ENCODE measurements around the gene SLC44A3.
A peak's percentile ranks its signal among the peaks of the same experiment; 100 is the strongest.

The SLC44A3 gene

DNA sequence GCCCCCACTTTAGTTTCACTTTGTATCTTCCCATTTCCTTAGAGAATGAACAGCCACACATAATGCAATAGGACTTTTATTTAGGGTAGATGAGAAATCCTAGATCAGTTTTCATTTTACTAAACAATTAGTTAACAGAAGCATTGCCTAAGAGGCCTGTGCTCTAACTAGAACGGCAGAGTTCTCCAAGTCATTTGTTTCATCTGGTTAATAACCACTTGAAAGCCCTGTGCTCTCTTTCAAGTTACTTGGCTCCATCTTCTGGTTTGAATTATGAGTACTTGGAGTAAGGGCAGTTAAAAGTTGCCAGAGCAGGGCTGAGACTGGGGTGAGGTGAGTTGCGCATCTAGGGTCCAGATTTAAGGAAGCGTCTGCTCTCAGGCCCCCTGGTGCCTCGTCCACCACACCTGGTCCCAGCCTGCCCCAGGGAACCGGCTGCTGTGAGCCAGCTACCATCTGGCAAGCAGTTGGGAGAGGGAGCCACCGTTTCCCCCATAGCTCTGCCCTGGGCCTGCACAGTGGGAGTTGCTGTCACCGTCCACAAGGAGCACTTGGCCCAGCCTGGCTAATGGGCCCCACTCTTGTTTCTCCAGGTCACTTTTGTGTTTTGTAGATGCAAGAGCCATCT lies 18.1 kb upstream of the SLC44A3 start:
- no peak for DNase-seq

- no peak for DNase-seq
Measured at GRCh38 chr1:94803106-94803505, 17.1 kb upstream of the SLC44A3 start.

DNA sequence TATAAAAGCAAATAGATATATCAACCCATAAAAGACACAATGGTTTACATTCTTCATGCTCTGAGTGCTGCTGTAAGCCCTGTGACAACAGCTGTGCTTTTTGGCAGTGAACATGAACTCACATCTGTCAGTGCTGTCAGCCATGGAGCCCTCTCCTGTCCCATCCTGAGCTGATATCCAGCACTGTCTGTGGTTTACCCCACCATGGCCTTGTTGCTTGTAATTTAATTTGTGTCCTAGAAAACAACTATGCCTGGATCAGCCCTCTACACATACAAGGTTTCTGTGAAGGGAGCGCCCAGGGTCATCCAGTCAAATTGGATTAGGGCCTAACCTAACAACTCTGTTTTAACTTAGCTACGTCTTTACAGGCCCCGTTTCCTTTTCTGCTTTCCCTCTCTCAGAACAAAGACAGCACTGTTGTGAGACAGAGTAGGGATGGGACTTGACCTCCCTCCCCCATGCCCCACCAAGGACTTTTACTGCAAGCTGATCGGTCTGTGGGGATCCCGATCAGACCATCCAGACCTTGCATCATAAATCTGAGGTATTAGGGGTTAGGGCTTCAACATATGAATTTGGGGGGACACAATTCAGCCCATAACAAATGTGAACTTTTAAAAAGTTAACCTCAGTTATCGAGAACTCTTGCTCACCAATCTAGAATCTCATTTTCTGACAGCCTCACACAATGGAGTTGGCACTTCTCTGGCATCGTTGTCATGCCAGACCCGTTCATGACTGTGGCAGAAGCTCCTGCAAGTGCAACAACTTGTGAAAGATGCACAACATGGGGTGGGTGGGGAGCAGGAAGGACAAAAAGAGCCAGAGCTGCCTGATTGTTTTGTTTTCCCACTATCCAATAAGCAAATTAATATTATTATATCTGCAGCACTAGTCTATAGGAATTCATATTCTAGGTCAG lies 16.4 kb upstream of the SLC44A3 start:
- DNase-seq = no peak

DNA sequence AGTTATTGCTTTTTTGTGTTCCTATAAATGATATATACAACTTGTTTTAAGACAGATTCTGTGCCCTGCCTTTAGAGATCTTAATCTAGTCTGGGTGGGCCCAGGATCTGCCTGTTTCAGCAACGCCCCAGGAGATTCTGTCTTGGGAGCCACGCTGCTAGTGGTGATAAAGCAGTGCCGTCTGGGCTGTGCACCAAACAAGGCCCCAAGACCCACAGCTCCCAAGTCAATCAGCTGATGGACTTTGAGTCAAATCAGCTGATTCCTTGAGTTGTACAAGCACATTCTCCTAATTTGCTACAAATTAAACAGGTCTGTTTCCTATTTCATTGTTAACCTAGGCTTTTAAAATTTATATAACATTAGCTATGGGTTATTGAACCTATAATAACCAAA lies 15.7 kb upstream of the SLC44A3 start:
- DNase-seq = no peak

GRCh38 chr1:94805912-94806311 lies 14.2 kb upstream of the SLC44A3 start:
- peak; percentile 20 for DNase-seq

- no peak for DNase-seq
Measured at GRCh38 chr1:94806441-94806871, 13.7 kb upstream of the SLC44A3 start.

DNA sequence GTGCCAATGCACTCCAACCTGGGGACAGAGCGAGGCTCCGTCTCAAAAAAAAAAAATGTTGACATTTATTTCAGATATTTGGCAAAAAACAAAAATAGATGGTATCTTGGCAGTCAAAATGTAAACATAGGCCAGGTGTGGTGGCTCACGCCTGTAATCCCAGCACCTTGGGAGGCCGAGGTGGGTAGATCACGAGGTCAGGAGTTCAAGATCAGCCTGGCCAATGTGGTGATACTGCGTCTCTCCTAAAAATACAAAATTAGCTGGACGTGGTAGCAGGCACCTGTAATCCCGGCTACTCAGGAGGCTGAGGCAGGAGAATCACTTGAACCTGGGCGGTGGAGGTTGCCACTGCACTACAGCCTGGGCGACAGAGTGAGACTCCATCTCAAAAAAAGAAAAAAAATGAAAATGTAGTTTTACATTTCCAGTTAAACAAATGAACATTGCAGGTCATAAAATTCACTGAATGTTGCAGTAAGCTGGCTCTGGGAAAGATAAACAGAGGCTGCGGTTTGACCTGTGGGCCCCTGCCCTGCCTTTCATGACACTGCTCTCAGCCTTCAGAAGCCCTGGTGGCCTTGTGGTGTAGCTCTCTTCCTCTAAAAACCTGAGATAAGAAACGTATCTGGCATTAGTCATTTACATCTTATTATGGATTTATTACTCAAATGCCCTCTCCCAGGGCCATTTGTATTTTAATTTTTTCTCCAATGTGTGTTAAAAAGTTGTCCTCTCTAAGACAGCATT lies 12.2 kb upstream of the SLC44A3 start:
- no peak for DNase-seq

- no peak for DNase-seq
Measured at GRCh38 chr1:94808669-94809068, 11.5 kb upstream of the SLC44A3 start.

GRCh38 chr1:94812985-94813384 lies 7.2 kb upstream of the SLC44A3 start:
- DNase-seq = no peak

DNA sequence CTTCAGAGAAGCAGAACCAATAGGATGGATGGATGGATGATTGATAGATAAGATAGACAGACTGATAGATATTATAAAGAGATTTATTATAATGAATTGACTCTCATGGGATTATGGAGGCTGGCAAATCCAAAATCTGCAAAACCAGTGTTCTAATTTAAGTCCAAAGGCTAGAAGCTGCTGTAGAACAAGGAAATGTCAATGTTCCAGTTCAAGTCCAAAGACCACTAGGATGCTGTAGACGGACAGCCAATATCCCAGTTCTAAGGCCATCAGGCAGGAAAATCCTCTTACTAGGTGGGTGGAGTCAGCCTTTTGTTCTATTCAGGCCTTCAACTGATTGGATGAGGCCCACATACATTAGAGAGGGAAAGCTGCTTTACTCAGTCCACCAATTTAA lies 4.1 kb upstream of the SLC44A3 start:
- no peak for DNase-seq

GRCh38 chr1:94817712-94818111 lies 2.4 kb upstream of the SLC44A3 start:
- DNase-seq = no peak

DNA sequence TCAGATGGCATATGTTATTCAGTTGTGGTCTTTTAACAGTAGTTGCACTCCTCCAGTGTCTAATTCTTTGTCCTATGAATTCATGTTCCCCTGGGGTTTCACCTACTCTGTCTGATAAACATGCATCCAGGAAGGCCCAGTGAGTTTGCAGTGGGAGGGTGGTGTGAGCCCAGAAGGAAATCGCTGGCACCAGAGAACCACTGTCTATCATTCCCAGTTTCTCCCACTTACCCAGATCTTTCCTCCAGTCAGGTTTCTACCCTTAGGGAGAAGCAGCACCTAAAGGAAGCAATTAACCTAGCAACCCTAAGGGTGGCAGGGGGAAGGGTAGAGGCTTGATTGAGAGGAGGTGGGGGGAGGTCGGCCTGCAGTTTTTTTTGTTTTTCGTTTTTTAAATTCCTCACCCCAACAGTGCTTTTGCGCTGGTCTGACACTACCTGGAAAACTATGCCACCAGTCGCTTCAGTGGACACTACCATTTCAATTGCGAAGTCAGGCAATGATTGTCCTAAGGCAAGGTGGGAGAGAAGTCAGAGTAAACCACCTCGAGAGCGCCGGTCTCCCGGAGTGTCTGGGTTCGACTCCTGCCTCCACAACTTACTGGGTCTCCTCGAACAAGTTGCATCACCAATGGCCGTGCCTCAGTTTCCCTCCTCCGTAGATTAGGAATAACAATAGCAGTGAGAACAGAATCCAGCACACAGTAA lies 766 bp upstream of the SLC44A3 start:
- no peak for DNase-seq

- no peak for DNase-seq
Measured at GRCh38 chr1:94820936-94821335, 779 bp downstream of the SLC44A3 start.

GRCh38 chr1:94821636-94822305 lies 1.6 kb downstream of the SLC44A3 start:
- no peak for DNase-seq

DNA sequence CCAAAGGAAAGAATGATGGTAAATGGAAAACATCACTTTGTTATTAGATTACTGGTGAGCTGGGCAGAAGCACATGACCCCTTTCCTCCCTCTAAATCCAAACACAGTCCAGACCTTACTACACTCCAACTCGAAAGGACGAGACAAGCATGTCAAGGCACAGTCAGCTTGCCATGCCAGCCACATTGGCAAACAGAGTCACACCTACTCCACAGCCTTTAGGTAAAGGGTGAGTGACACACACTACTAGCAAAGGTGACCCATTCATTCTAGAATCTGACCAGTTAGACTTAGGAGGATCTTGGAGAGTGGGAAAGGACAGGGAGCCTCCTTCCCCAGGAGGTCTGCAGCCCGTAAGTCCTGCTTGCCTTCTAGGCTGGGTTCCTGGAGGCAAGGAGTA lies 3.0 kb downstream of the SLC44A3 start:
- no peak for DNase-seq

GRCh38 chr1:94825936-94826335 lies 5.8 kb downstream of the SLC44A3 start:
- DNase-seq = no peak

DNA sequence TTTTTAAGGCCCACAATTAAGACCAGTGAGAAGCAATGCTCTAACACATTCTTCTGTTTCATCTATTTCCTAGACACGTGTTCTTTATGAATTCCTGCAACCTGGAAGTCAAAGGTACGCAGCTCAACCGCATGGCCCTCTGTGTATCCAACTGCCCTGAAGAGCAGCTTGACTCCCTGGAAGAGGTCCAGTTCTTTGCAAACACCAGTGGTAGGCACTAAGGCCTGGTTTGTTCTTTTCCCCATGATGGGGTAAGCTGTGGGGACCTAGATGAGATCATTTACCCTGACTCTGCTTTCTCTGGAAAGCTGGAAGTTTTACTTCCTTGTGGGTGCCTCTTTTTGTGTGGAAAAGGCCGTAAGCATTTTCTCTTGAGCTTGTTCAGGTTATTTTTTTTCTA lies 7.3 kb downstream of the SLC44A3 start:
- no peak for DNase-seq

DNA sequence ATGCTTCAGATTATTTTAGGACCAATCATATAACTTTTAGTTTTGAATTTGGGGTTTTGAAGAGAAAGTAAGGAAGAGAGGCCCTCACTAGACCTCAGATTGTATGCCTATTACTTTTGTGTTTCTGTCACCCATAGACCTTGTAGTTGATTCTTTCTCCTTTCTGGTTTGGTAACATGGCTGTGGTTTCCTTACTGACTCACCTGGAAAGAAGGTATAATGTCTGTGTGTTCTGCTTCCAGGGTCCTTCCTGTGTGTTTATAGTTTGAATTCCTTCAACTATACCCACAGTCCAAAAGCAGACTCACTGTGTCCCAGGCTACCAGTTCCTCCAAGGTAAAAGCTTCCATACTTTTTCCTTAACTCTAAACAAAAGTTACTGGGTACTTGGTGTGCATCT lies 8.1 kb downstream of the SLC44A3 start:
- no peak for DNase-seq

DNA sequence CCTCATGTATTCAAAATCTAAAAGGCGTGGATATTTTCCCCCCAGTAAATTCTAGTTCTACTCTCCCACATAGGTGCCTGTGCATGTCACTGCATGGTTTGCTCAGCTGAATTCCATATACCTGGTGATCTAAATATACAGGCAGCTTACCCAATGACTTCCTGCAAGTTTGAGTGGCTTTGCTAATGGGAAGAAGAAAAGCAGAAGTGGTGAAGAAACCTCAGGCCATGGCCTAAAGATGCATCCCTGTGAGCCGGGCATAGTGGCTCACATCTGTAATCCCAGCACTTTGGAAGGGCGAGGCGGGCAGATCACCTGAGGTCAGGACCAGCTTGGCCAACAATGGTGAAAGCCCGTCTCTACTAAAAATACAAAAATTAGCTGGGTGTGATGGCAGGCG lies 11.5 kb downstream of the SLC44A3 start:
- DNase-seq = no peak

DNA sequence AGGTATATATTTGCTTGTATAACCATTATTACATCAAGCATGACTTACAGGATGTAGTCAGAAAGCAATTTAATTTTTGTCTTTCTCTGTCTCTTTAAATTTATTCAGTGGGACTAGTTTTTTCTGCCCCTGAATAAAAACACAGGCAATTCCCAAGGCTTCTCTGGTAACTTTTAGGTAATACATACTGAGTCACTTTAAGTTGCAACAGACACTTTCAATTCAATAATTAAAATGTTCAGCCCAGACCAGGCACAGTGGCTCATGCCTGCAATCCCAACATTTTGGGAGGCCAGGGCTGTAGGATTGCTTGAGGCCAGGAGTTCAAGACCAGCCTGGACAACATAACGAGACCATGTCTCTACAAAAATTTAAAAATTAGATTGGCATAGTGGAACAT lies 12.3 kb downstream of the SLC44A3 start:
- DNase-seq = no peak

DNA sequence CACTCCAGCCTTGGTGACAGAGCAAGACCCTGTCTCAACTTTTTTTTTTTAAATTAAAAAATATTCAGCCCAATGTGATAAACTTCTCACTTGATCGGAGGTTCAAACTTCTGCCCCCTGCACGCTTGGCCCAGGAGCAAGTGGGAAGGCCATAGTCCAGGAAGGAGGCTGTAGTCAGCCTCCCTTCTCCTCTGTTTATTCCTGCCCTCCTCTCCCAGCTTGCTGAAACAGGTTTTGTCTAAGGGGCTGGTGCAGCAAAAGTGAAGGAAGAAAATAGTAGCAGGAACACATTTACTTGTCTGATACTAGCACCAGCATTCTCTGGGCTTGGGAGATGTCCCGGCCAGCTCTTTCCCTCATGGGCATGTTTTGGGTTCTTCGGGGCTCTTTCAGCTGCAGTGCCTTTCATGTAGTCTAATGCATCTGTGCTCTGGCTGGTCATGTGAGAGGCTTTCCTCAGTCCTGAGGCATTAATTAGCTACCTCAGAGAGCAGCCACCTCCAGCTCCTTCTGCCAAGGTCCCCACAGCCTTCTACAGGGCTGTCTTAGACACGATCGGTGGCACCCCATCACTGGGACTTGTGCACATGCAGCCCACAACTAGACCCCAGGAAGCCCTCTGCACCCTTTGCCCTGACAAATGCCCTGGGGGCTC lies 12.9 kb downstream of the SLC44A3 start:
- no peak for DNase-seq

DNA sequence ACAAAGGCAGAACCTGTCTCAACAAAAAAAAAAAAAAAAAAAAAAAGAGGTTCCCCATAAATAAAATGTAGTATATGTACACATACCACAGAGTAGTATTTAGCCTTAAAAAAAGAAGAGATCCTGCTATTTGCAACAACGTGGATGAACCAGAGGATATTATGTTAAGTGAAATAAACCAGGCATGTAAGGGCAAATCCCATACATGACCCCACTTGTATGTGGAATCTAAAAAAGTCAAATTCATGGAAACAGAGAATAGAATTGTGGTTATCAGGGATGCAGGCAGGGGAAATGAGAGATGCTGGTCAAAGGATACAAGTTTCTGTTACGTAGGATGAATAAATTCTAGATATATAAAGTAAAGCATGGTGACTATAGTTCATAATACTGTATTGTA lies 16.7 kb downstream of the SLC44A3 start:
- DNase-seq = no peak
